Fibroblast of lung (primary cell): ENCODE measurements around the gene FIBP. TPM values are rescaled to one million over a fixed set of nuclear protein-coding genes. Genes with fewer than 3 reads are reported as not detected.
A peak's percentile ranks its signal among the peaks of the same experiment; 100 is the strongest.
"Not testable (repeated sequence)": the region's sequence is repeated elsewhere in the genome, so short reads cannot be mapped to it uniquely, and the experiment has no call there.

ENCODE experiments used
- DNase-seq, 2 donors: peaks; one replicate each; pipeline versions ENCODE4 v3.0.0 to v3.0.0-alpha.2; 2010; ENCODE audit warnings: low read depth in 2 of 2
- H2AFZ ChIP-seq: 2 replicates; pipeline ENCODE4 v1.5.1; 2012; ENCODE audit warnings: low read length, control low read depth, inconsistent platforms
- H3K27ac ChIP-seq: 2 replicates; pipeline ENCODE4 v1.5.1; 2011; ENCODE audit warnings: low read length, control low read depth; ENCODE audit not compliant: insufficient read depth
- H3K27me3 ChIP-seq: 2 replicates; pipeline ENCODE4 v1.5.1; 2011; ENCODE audit warnings: mild to moderate bottlenecking, low read length; ENCODE audit not compliant: control insufficient read depth, insufficient read depth
- H3K36me3 ChIP-seq: 2 replicates; pipeline ENCODE4 v1.5.1; 2011; ENCODE audit warnings: low read length; ENCODE audit not compliant: control insufficient read depth, insufficient read depth
- H3K4me1 ChIP-seq: 2 replicates; pipeline ENCODE4 v1.5.1; 2011; ENCODE audit warnings: low read length; ENCODE audit not compliant: control insufficient read depth, insufficient read depth; ENCODE audit errors: extremely low read depth
- H3K4me2 ChIP-seq: 2 replicates; pipeline ENCODE4 v1.5.1; 2011; ENCODE audit warnings: low read length, control low read depth; ENCODE audit not compliant: insufficient read depth; ENCODE audit errors: extremely low read depth
- H3K4me3 ChIP-seq, 4 experiments: fragments of 200-600 bp in 1 of 4; sonication (generic) in 1 of 4; replicated peaks in 1 of 4; 2 replicates each; pipeline ENCODE4 v1.5.1; 2011 to 2016; ENCODE audit warnings: low read length in 4 of 4, low read depth in 3 of 4, mild to moderate bottlenecking in 3 of 4, control low read depth in 2 of 4, inconsistent platforms in 1 of 4, mixed read lengths in 1 of 4; ENCODE audit not compliant: insufficient read depth in 1 of 4; ENCODE audit errors: control extremely low read depth in 1 of 4
- H3K79me2 ChIP-seq: 2 replicates; pipeline ENCODE4 v1.5.1; 2012; ENCODE audit warnings: mild to moderate bottlenecking, low read length, inconsistent platforms; ENCODE audit not compliant: control insufficient read depth, insufficient read depth
- H3K9ac ChIP-seq: 2 replicates; pipeline ENCODE4 v1.5.1; 2011; ENCODE audit warnings: mild to moderate bottlenecking, low read length, control low read depth; ENCODE audit not compliant: insufficient read depth
- H3K9me3 ChIP-seq: 2 replicates; pipeline ENCODE4 v1.5.1; 2012; ENCODE audit warnings: low read depth, low read length; ENCODE audit not compliant: control insufficient read depth, insufficient read depth
- H4K20me1 ChIP-seq: 2 replicates; pipeline ENCODE4 v1.5.1; 2011; ENCODE audit warnings: low read length; ENCODE audit not compliant: control insufficient read depth, insufficient read depth; ENCODE audit errors: extremely low read depth
- CTCF ChIP-seq, 2 donors: IDR thresholded peaks in 1 of 2; conservative IDR thresholded peaks in 1 of 2; 1 replicate in 1 of 2; 2 replicates in 1 of 2; pipeline ENCODE4 v1.5.1; 2011 to 2012; ENCODE audit warnings: low read length in 2 of 2, control low read depth in 1 of 2, inconsistent platforms in 1 of 2, low read depth in 1 of 2, mild to moderate bottlenecking in 1 of 2
- EZH2 ChIP-seq: IDR thresholded peaks from 2 replicates; pipeline ENCODE4 v1.5.1; 2012; ENCODE audit warnings: low read length, control low read depth, mild to moderate bottlenecking; ENCODE audit errors: missing control alignments
- polyA plus RNA-seq, 2 donors: library from polyadenylated mRNA; depleted of rRNA in 1 of 2; stranded (reverse) in 1 of 2; unstranded in 1 of 2; fragments of >200 nt; gene quantifications; 2 replicates each; pipeline ENCODE4 v1.2.1, GENCODE V29; 2011 to 2012; ENCODE audit warnings: missing spikeins in 1 of 2
- total RNA-seq: library from RNA; depleted of rRNA; stranded (reverse); fragments of >200 nt; gene quantifications from 2 replicates; pipeline ENCODE4 v1.2.1, GENCODE V29; 2014

Gene FIBP
- total and polyA plus RNA-seq, 2 donors (not counting 1 experiment from before 2014, with no cell fraction given), result 81.0 to 168 TPM

DNA sequence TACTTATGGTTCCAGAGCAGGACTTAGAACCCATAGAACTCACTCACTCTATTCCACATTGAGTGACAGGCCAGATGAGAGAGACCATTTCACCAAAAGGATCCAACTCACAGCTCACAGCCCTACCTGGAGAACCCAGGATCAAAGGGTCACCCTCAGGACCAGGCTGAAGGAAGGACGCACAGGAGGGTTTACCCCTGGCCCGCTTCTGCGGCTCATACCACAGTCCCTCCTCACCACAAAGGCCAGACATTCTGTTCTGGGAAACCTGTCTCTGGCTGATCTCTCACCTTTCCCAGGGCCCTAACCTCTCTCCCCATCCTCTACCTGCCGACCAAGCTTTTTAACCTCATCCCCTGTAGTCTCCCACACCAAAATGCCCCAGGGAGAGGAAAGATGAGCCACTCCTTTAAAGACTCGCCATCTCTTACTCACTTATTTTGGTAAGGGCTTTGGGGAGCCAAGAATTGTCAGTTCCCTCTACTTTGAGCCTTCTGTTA lies 7.3 kb upstream of the FIBP start:
- H3K4me2 ChIP-seq, result peak overlapping the region; percentile 48
- no peaks in the 10 kb centered on the region for H3K9me3 ChIP-seq
- peaks cover 21% of the 10 kb centered on the region for H3K4me1 ChIP-seq
- no peak overlapping the region for H2AFZ ChIP-seq
- H3K79me2 ChIP-seq, result peaks cover 93% of the 10 kb centered on the region
- H3K36me3 ChIP-seq, result peaks cover 26% of the 10 kb centered on the region
- no peak for DNase-seq
- H4K20me1 ChIP-seq, result no peaks in the 10 kb centered on the region
- peak overlapping the region in 1 of 4 experiments; percentile 82 for H3K4me3 ChIP-seq
- H3K27me3 ChIP-seq, result no peaks in the 10 kb centered on the region
- no peak for TF ChIP-seq CTCF (conservative IDR thresholded peaks at IDR 0.05 in 1 of 2, IDR thresholded peaks at IDR 0.05 in 1 of 2; ENCODE audit: low read depth in 1 of 2, low read length in 2 of 2)
- no peak for TF ChIP-seq EZH2
- peak overlapping the region; percentile 100 for H3K27ac ChIP-seq
- H3K9ac ChIP-seq, result no peak overlapping the region

DNA sequence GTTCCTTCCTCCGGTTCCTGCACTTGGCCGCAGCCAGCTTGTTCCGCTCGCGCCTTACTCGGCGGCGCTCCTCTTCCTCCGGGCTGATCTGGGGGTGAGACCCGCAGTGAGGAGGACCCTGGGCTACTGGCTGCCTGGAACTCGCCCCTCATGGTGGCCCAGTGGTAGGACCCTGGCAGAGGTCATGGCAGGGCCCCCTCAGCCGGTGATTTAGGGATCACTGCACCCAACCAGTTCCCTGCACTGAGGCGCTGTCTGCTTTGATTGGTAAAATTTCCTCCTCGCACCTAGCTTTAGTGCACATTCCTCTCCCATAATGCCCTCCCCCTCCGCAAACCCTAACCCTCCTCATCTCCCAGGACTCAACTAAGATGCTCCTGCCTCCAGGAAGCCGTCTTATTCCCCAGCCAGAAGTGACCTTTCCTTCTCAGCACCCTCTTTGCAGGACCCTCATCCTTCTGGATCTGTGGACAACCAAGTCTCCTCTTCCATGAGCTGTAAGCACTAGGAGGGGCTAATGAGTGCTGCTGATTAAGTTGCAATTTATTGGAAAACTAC lies 5.8 kb upstream of the FIBP start:
- Histone ChIP-seq H3K36me3 (peaks cover 26% of the 10 kb centered on the region), H3K4me3 (peak overlapping the region in 2 of 4 experiments; percentile 22 to 23), H3K27me3 (no peaks in the 10 kb centered on the region), H4K20me1 (no peaks in the 10 kb centered on the region), H3K27ac (peak overlapping the region; percentile 42), H3K9me3 (no peaks in the 10 kb centered on the region), H2AFZ (no peak overlapping the region), H3K9ac (peak overlapping the region; percentile 26), H3K79me2 (peaks cover 84% of the 10 kb centered on the region), H3K4me2 (peak overlapping the region; percentile 70), H3K4me1 (peaks cover 28% of the 10 kb centered on the region)
- no peak for TF ChIP-seq CTCF (conservative IDR thresholded peaks at IDR 0.05 in 1 of 2, IDR thresholded peaks at IDR 0.05 in 1 of 2; ENCODE audit: low read depth in 1 of 2, low read length in 2 of 2)
- DNase-seq, result no peak

DNA sequence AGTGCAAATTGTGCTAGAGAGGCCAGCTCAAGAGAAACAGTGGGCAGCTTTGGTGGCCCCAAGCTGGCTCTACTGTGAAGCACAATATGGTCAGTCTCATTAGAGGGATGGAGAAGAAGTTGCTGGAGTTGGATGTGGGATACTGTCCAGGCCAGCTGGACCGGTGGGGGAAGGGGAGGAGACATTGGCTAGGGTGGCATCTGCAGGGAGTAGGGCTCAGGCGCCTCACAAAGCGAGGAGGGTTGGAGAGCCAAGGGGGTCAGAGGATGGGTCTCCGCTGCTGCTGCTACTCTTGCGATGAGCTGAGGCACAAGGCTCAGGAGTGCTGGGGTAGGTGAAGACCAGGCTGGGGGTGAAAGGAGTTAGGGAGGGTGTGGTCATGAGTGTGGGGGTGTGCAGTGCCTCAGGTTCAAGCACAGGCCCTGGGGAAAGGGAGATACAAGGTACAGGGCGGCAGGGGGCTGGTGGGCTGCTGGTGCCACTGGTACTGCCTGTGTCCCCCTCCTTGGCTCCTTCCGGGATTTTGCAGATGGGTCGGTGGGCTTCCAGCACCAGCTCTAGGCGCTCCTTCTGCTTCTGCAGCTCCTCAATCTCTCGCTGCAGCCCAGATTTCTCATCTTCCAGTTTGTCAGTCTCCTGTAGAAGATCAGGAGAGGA lies 4.5 kb upstream of the FIBP start:
- DNase-seq, result no peak
- TF ChIP-seq EZH2 (no peak), CTCF (conservative IDR thresholded peaks at IDR 0.05 in 1 of 2, IDR thresholded peaks at IDR 0.05 in 1 of 2; ENCODE audit: low read depth in 1 of 2, low read length in 2 of 2) (no peak)
- H3K27ac ChIP-seq, result peak overlapping the region; percentile 17
- H3K79me2 ChIP-seq, result peaks cover 71% of the 10 kb centered on the region
- H4K20me1 ChIP-seq, result no peaks in the 10 kb centered on the region
- no peak overlapping the region for H2AFZ ChIP-seq
- peak overlapping the region; percentile 56 to 78 (median 68) for H3K4me3 ChIP-seq
- H3K36me3 ChIP-seq, result peaks cover 26% of the 10 kb centered on the region
- no peak overlapping the region for H3K9ac ChIP-seq
- peaks cover 28% of the 10 kb centered on the region for H3K4me1 ChIP-seq
- no peaks in the 10 kb centered on the region for H3K27me3 ChIP-seq
- peak overlapping the region; percentile 61 for H3K4me2 ChIP-seq
- H3K9me3 ChIP-seq, result no peaks in the 10 kb centered on the region

- Histone ChIP-seq H3K4me3 (peak overlapping the region; percentile 56 to 78 (median 68)), H3K4me2 (peak overlapping the region; percentile 61), H3K36me3 (peaks cover 26% of the 10 kb centered on the region), H3K4me1 (peaks cover 28% of the 10 kb centered on the region), H3K9ac (peak overlapping the region; percentile 89), H3K27ac (peak overlapping the region; percentile 98), H3K79me2 (peaks cover 71% of the 10 kb centered on the region)
- not testable (repeated sequence) for H3K9me3 ChIP-seq, H2AFZ ChIP-seq, DNase-seq, H3K27me3 ChIP-seq, H4K20me1 ChIP-seq
Measured at GRCh38 chr11:65892137-65892540, 3.9 kb upstream of the FIBP start.
